Ishikawa (cell line): ENCODE results near the gene BOLL.

Source experiments
- CREB1 ChIP-seq: IDR thresholded peaks from 2 replicates; pipeline ENCODE4 v1.6.1; 2012; ENCODE audit warnings: low read depth
- EGR1 ChIP-seq: IDR thresholded peaks from 2 replicates; pipeline ENCODE4 v1.6.1; 2012
- EP300 ChIP-seq: IDR thresholded peaks from 2 replicates; pipeline ENCODE4 v1.6.1; 2012; ENCODE audit warnings: borderline replicate concordance
- RAD21 ChIP-seq: IDR thresholded peaks from 2 replicates; pipeline ENCODE4 v1.6.1; 2012; ENCODE audit warnings: low read depth
- TAF1 ChIP-seq: IDR thresholded peaks from 2 replicates; pipeline ENCODE4 v1.6.1; 2012; ENCODE audit warnings: low read depth, mild to moderate bottlenecking
- TEAD4 ChIP-seq: IDR thresholded peaks from 2 replicates; pipeline ENCODE4 v1.6.1; 2012
- YY1 ChIP-seq: IDR thresholded peaks from 2 replicates; pipeline ENCODE4 v1.6.1; 2012; ENCODE audit warnings: low read depth

DNA sequence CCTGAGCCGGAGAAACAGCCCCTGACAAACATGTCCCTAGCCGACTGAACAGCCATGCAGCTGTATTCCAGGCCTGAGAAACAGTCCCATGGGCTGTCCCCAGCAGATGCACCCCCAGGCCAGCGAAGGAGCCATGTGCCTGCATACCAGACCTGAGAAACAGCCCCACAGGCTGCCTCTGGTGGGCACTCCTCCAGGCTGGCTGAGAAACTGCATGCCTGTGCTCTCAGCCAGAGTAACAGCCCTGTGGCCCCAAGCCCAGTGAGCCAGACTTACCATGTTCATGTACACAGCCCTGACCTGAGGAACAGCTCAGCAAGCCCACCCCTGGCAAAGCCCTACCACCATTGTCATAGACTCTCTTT, 24.8 kb downstream of the BOLL start:
- TF ChIP-seq YY1 (no peak), EGR1 (no peak), RAD21 (no peak), EP300 (no peak), TEAD4 (no peak), CREB1 (no peak), TAF1 (no peak)
